GM19463 (cell line): ENCODE results near the gene FHOD3.

Experiments used
- ATAC-seq: cut with Tn5 transposase; IDR thresholded peaks from one replicate; pipeline ENCODE4 v1.9.1; 2021; ENCODE audit warnings: mild to moderate bottlenecking, moderate library complexity; ENCODE audit not compliant: unreplicated experiment

FHOD3 gene

GRCh38 chr18:36297417-36298125 lies at the start of gene FHOD3:
FHOD3 (plus strand) TSS chr18:36297713; CDS start chr18:36297836, 123 bp downstream.
- peak; percentile 76 for ATAC-seq

GRCh38 chr18:36249392-36249791 lies 48.1 kb upstream of the FHOD3 start:
- no peak for ATAC-seq

- no peak for ATAC-seq
Measured at GRCh38 chr18:36250827-36251226, 46.7 kb upstream of the FHOD3 start.

- no peak for ATAC-seq
Measured at GRCh38 chr18:36255072-36255698, 42.3 kb upstream of the FHOD3 start.

- no peak for ATAC-seq
Measured at GRCh38 chr18:36256094-36256493, 41.4 kb upstream of the FHOD3 start.

- ATAC-seq = no peak
Measured at GRCh38 chr18:36262971-36263370, 34.5 kb upstream of the FHOD3 start.

DNA sequence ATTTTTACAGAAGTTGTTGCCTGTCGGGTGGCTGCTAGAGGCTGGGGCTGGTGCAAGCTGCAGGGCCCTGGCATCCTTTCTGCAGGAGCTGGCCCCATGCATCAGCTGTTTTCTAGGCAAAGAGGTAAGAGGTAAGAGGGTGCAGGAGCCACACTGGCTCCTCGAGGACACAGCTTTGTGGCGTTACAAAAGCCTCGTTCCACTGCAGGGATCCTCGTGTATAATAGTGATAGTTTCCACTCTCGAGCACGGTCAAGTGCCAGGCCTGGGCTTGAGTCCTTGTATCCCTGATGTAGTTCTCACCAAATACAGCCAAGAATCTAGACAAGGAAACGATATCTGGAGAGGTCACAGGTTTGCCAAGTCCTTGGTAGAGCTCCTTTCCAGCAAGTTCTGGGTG lies 33.2 kb upstream of the FHOD3 start:
- no peak for ATAC-seq

DNA sequence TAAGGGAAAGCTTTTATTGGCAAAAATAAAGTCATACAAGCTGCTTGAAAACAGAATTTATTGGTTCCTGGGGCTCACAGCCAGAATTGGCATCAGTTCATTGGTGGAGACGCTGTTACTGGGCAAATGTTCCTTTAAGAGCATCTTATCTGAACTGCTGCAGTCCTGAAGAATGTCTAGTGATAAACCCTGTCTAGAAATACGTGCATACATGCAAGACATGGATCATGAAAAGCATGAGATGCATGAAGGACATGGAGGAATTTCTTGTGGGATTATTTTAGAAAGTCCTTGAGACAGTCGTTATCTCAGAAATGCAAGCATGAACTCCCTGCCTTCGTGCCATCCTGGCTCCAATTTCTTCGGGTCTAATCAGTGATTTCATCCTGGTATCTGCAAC lies 32.5 kb upstream of the FHOD3 start:
- ATAC-seq = no peak

GRCh38 chr18:36269157-36269556 lies 28.4 kb upstream of the FHOD3 start:
- no peak for ATAC-seq

DNA sequence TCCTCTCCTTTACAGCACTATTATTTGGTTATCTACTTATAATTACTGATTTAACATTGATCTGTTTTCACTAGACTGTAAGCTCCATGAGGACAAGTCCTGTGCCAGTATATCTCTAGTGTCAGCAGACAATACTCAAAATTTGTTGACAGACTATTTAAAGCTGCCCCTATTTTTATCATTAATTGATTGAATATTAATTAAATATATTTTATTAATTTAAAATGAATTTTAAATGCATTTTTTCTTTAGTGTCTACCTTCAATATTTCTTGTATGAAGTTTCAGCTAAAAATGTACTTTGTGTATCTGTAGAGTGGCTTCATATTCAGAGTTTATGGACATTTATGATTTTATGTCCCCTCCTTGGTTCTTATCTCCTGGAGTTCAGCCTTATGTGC lies 26.4 kb upstream of the FHOD3 start:
- no peak for ATAC-seq

DNA sequence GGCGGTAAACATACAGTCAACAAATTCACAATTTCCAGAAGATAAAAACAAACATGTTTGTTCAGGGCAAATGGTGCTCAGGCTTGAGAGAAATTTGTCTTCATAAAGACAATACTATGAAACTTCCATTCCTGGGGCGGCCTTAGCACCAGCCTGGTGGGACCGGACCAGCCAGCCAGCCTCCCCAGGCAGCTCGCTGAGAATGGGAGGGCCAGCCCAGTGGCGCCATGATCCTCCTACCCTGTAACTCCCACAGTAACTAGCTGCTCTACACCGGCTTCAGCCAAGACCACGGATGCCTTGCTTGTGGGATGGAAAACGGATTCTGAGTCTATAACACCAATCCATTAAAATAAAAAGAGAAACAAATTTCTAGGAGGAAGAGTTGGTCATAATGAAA lies 24.2 kb upstream of the FHOD3 start:
- ATAC-seq = no peak

DNA sequence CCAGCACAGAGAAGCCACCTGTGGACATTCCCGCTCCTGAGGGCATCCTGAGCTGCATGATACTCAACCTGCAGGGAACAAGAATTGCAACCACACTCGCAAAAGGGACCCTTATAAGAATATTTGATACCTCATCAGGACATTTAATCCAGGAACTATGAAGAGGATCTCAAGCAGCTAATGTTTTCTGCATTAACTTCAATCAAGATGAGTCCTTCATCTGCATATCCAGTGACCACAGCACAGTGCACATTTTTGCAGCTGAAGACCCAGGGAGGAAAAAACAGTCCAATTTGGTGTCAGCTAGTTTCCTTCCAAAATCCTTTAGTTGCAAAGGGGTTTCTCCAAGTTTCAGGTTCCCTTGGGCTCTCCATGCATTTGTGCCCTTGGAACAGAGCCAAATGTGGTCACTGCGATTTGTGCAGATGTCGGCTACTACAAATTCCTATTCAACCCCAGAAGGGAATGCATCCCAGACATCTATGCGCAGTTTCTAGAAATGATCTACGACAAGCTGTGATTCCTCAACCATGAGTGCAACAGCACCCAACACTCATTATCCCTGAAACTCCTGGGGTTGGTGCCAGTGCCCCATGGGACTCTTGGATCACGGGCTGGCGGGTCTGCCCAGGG lies 23.3 kb upstream of the FHOD3 start:
- ATAC-seq = no peak

- ATAC-seq = no peak
Measured at GRCh38 chr18:36275561-36275960, 22.0 kb upstream of the FHOD3 start.

- no peak for ATAC-seq
Measured at GRCh38 chr18:36279001-36279400, 18.5 kb upstream of the FHOD3 start.

DNA sequence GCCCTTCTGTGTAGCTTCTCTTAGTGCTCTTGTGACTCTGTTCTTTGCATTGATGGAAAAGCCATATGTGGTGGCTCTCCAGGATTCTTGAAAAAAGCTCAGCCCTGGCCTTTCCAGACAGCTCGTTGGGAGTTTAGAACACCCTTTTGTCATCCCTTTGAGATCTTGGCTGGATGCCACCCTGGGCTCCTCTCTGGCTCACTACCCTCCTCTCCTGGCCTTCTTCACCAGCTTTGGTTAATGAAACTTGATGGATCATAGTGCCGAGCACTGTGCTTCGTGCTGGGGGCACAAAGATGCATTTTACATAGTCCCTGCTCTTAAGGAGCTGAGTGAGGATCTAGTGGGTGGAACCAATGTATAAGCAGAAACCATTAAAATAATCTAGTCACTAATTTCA lies 15.6 kb upstream of the FHOD3 start:
- no peak for ATAC-seq

- no peak for ATAC-seq
Measured at GRCh38 chr18:36283448-36283847, 14.1 kb upstream of the FHOD3 start.

- no peak for ATAC-seq
Measured at GRCh38 chr18:36284268-36284667, 13.2 kb upstream of the FHOD3 start.

GRCh38 chr18:36284671-36285295 lies 12.7 kb upstream of the FHOD3 start:
- no peak for ATAC-seq

DNA sequence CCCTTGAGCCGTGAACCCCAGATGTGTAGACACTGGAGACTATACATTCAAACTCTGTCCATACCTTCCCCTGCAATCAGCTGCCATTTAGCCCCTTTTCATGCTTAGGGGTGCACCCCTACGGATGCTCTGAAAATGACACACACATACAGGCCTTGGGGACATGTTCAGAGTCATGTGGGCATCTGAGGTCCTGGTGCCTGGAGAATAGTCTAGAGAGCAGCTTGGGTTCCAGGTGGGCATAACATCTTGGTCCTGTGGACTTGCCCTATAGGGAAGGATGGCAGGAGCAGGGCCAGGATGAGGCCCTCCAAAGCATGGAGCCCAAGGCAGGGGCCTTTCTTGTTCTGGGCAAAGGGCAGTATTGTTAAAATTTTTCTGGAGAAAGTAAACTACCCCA lies 9.9 kb upstream of the FHOD3 start:
- ATAC-seq = no peak

DNA sequence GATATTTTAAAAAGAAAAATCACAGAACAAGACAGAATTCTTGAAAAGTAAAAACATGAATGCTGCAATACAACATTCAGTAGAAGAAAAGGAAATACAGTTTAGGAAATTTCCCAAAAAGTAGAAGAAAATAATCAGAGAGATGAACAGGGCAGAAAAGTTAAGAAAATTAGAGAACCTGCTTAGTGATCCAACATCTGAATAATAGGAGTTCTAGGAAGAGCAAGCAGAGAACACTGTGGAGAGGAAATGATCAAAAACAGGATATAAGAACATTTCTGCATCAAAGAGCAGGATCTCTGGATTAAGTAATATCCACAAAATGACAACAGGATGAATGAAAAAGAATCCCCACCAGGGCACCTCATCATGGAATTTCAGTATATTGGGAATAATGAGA lies 8.8 kb upstream of the FHOD3 start:
- no peak for ATAC-seq

DNA sequence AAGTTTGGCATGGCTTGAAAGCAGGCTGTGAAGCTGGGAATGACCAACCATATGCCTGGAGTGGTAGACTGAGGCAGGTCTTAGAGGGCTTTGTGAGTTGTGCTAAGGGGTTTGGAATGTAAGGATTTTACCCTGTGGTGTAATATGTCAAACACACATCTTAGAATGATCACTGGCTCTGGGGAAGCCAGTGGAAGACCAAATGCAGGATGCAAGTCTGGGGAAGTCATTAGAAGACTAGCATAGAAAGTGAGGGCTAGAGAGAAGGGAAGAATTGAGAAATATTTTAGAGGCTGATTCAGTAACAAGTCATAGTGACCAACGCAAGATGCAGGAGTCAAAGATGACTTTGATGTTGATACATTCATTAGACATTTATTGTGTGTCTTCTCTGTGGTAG lies 3.5 kb upstream of the FHOD3 start:
- ATAC-seq = no peak

DNA sequence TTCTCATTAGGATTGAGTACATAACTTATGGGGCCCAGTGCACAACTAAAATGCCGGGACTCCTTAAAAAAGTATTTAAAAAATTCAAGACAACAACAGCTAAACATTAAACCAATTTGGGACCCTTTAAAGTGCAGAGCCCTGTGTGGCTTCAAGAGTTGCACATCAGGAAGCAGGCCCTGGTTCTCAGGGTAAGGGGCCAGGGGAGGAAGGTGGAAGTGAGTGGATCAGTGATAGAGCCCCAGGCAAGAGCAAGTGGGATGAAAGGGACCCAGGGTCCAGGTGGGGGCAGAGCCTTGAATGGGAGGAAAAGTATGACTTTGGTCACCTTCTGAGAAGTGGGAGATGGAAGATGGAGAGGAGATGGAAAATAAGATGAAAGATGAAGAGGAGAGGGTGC lies 2.3 kb upstream of the FHOD3 start:
- ATAC-seq = no peak
